Mononuclear cell (primary cell): ENCODE data around the gene NPHS2. TPM values are rescaled to one million over a fixed set of nuclear protein-coding genes. Genes with fewer than 3 reads are reported as not detected.
"Not testable (repeated sequence)": the region's sequence is repeated elsewhere in the genome, so short reads cannot be mapped to it uniquely, and the experiment has no call there.

Experiments
- H3K27me3 ChIP-seq: 2 replicates; pipeline ENCODE4 v1.6.0; 2011; ENCODE audit warnings: low read length, control low read depth; ENCODE audit not compliant: insufficient read depth
- H3K4me1 ChIP-seq: 2 replicates; pipeline ENCODE4 v1.5.1; 2011; ENCODE audit warnings: mild to moderate bottlenecking, low read length, control low read depth; ENCODE audit not compliant: insufficient read depth
- H3K4me3 ChIP-seq: 2 replicates; pipeline ENCODE4 v1.5.1; 2011; ENCODE audit warnings: mild to moderate bottlenecking, low read length, moderate library complexity
- H3K9me3 ChIP-seq: 2 replicates; pipeline ENCODE4 v1.5.1; 2011; ENCODE audit warnings: low read depth, mild to moderate bottlenecking, control low read depth, low read length
- total RNA-seq: library from RNA; depleted of rRNA; stranded (reverse); fragments of >200 nt; gene quantifications from one replicate; pipeline ENCODE4 v1.2.3, GENCODE V29; 2012

The NPHS2 gene
- total RNA-seq, 1 donor = not detected

GRCh38 chr1:179558078-179558477, 17.7 kb downstream of the NPHS2 start:
- H3K9me3 ChIP-seq = no peaks in the 10 kb centered on the region
- H3K4me3 ChIP-seq = no peak overlapping the region
- H3K4me1 ChIP-seq = no peaks in the 10 kb centered on the region
- no peaks in the 10 kb centered on the region for H3K27me3 ChIP-seq

GRCh38 chr1:179554427-179554826, 21.3 kb downstream of the NPHS2 start:
- H3K9me3 ChIP-seq = no peaks in the 10 kb centered on the region
- H3K4me3 ChIP-seq = no peak overlapping the region
- no peaks in the 10 kb centered on the region for H3K27me3 ChIP-seq
- H3K4me1 ChIP-seq = no peaks in the 10 kb centered on the region

GRCh38 chr1:179550746-179551682, 24.7 kb downstream of the NPHS2 start:
- Histone ChIP-seq H3K9me3 (no peaks in the 10 kb centered on the region), H3K4me1 (no peaks in the 10 kb centered on the region), H3K4me3 (no peak overlapping the region), H3K27me3 (no peaks in the 10 kb centered on the region)

- H3K9me3 ChIP-seq = no peaks in the 10 kb centered on the region
- H3K4me1 ChIP-seq = no peaks in the 10 kb centered on the region
- H3K27me3 ChIP-seq = no peaks in the 10 kb centered on the region
- no peak overlapping the region for H3K4me3 ChIP-seq
These were observed 26.4 kb downstream of the NPHS2 start for GRCh38 chr1:179549368-179549700.

GRCh38 chr1:179548666-179549367, 26.9 kb downstream of the NPHS2 start:
- Histone ChIP-seq H3K9me3 (no peaks in the 10 kb centered on the region), H3K27me3 (no peaks in the 10 kb centered on the region), H3K4me1 (no peaks in the 10 kb centered on the region), H3K4me3 (no peak overlapping the region)

- H3K4me1 ChIP-seq = no peaks in the 10 kb centered on the region
- no peaks in the 10 kb centered on the region for H3K9me3 ChIP-seq
- H3K27me3 ChIP-seq = no peaks in the 10 kb centered on the region
- no peak overlapping the region for H3K4me3 ChIP-seq
These were observed 28.7 kb downstream of the NPHS2 start for GRCh38 chr1:179547021-179547535.

- Histone ChIP-seq H3K9me3 (no peaks in the 10 kb centered on the region), H3K4me1 (no peaks in the 10 kb centered on the region), H3K4me3 (no peak overlapping the region), H3K27me3 (no peaks in the 10 kb centered on the region)
These were observed 30.4 kb downstream of the NPHS2 start for GRCh38 chr1:179545321-179545720.

GRCh38 chr1:179541774-179542173, 34.0 kb downstream of the NPHS2 start:
- Histone ChIP-seq H3K27me3 (no peaks in the 10 kb centered on the region), H3K9me3 (no peaks in the 10 kb centered on the region), H3K4me3 (no peak overlapping the region), H3K4me1 (no peaks in the 10 kb centered on the region)

GRCh38 chr1:179530352-179530751, 45.4 kb downstream of the NPHS2 start:
- no peaks in the 10 kb centered on the region for H3K4me1 ChIP-seq
- H3K9me3 ChIP-seq = no peaks in the 10 kb centered on the region
- H3K27me3 ChIP-seq = no peaks in the 10 kb centered on the region
- no peak overlapping the region for H3K4me3 ChIP-seq

- H3K4me1 ChIP-seq = no peaks in the 10 kb centered on the region
- no peaks in the 10 kb centered on the region for H3K27me3 ChIP-seq
- H3K4me3 ChIP-seq = no peak overlapping the region
- H3K9me3 ChIP-seq = no peaks in the 10 kb centered on the region
These were observed 46.1 kb downstream of the NPHS2 start for GRCh38 chr1:179529482-179530195.

GRCh38 chr1:179518544-179518943, 57.2 kb downstream of the NPHS2 start:
- not testable (repeated sequence) for H3K27me3 ChIP-seq, H3K9me3 ChIP-seq, H3K4me1 ChIP-seq

GRCh38 chr1:179516976-179517705, 58.6 kb downstream of the NPHS2 start:
- Histone ChIP-seq H3K4me3 (no peak overlapping the region), H3K27me3 (peaks cover 3% of the 10 kb centered on the region), H3K9me3 (no peaks in the 10 kb centered on the region), H3K4me1 (no peaks in the 10 kb centered on the region)

More at GRCh38 chr1:179518544-179518943, 57.2 kb downstream of the NPHS2 start:
- not testable (repeated sequence) for H3K4me3 ChIP-seq

- Histone ChIP-seq H3K4me1 (no peaks in the 10 kb centered on the region), H3K9me3 (no peaks in the 10 kb centered on the region), H3K27me3 (no peaks in the 10 kb centered on the region), H3K4me3 (no peak overlapping the region)
These were observed 65.7 kb downstream of the NPHS2 start for GRCh38 chr1:179510038-179510437.

- H3K4me3 ChIP-seq = no peak overlapping the region
- no peaks in the 10 kb centered on the region for H3K9me3 ChIP-seq
- H3K4me1 ChIP-seq = no peaks in the 10 kb centered on the region
- H3K27me3 ChIP-seq = no peaks in the 10 kb centered on the region
These were observed 66.4 kb downstream of the NPHS2 start for GRCh38 chr1:179509384-179509783.
